Muscle of leg (tissue), 11 donors: ENCODE measurements around the gene PPIH. TPM values are rescaled to one million over a fixed set of nuclear protein-coding genes. Genes with fewer than 3 reads are reported as not detected.

ENCODE experiments used
- DNase-seq: peaks from one replicate; pipeline ENCODE4 v3.0.0; 2013
- H3K27ac ChIP-seq: one replicate; pipeline ENCODE4 v1.5.1; 2013; ENCODE audit warnings: mild to moderate bottlenecking, low read length, control low read depth
- H3K27me3 ChIP-seq: one replicate; pipeline ENCODE4 v1.6.1; 2013; ENCODE audit warnings: low read length; ENCODE audit not compliant: control insufficient read depth, insufficient read depth
- H3K36me3 ChIP-seq: one replicate; pipeline ENCODE4 v1.6.1; 2013; ENCODE audit warnings: low read length; ENCODE audit not compliant: control insufficient read depth, insufficient read depth
- H3K4me1 ChIP-seq: one replicate; pipeline ENCODE4 v1.6.1; 2013; ENCODE audit warnings: low read length; ENCODE audit not compliant: control insufficient read depth, insufficient read depth
- H3K4me3 ChIP-seq: one replicate; pipeline ENCODE4 v1.5.1; 2013; ENCODE audit warnings: low read length, control low read depth
- H3K9me3 ChIP-seq: replicated peaks from 2 replicates; pipeline ENCODE4 v1.6.1; 2013; ENCODE audit warnings: low read depth, low read length; ENCODE audit not compliant: control insufficient read depth
- WGBS: methylation state at CpG from one replicate; pipeline ENCODE4 v1.1.5; 2013; ENCODE audit warnings: missing lambda C conversion rate; ENCODE audit not compliant: insufficient coverage; 5-methylcytosine and 5-hydroxymethylcytosine counted together
- polyA plus RNA-seq, 8 donors: library from polyadenylated mRNA; unstranded; fragments of 120-200 nt; gene quantifications; one replicate each; pipeline versions ENCODE4 v1.2.1 to v1.2.3, GENCODE V29; 2013; ENCODE audit warnings: inconsistent platforms in 1 of 8, low replicate concordance in 1 of 8; ENCODE audit not compliant: insufficient read length in 8 of 8, insufficient read depth in 1 of 8
- total RNA-seq: library from RNA; stranded (reverse); fragments of 120-200 nt; gene quantifications from one replicate; pipeline ENCODE4 v1.2.4, GENCODE V29; 2013

Gene PPIH
- total and polyA plus RNA-seq, 9 donors: 37.2 to 50.1 (median 40.9) TPM

GRCh38 chr1:42658877-42659337, 684 bp downstream of the PPIH start:
- DNase-seq: no peak

DNA sequence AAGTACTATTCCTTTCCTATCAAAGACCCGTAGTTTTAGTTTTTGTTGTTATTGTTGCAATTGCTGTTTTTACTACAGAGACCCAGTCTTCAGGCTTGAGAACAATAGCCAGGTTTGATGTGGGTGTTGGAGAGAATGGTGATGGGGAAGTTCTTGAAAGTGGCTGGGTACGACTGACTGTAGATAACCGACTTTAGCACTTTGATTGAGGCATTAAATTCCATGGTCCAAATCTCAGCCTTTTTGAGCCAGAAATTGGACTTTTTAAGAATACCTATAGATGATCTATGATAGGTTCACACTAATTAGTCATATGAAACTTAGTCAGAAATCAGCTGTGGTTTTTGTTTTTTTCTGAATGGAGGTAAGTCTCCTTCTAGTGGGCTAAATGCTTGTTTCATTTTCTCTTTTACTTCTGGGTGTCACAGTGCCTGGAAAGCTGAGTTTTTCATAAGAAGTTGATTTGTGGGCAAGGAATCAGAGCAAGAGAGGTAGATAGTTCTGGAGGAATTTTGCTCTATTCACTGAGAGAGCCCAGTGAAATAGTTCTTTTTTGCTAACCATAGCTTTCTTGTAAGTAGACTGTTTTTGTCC, 2.8 kb downstream of the PPIH start:
- H3K4me1 ChIP-seq: peaks cover 12% of the 10 kb centered on the region
- no CpG with 5 or more reads among the region's 3 CpGs for WGBS
- no peaks in the 10 kb centered on the region for H3K27me3 ChIP-seq
- no peak for DNase-seq
- no peak overlapping the region for H3K27ac ChIP-seq
- no peaks in the 10 kb centered on the region for H3K9me3 ChIP-seq
- no peak overlapping the region for H3K4me3 ChIP-seq
- peaks cover 37% of the 10 kb centered on the region for H3K36me3 ChIP-seq

More at GRCh38 chr1:42658877-42659337, 684 bp downstream of the PPIH start:
- peaks cover 12% of the 10 kb centered on the region for H3K4me1 ChIP-seq
- H3K9me3 ChIP-seq: no peaks in the 10 kb centered on the region
- WGBS: 8% methylated on average over 18 of the region's 20 CpGs
- peak overlapping the region; percentile 85 for H3K4me3 ChIP-seq
- peak overlapping the region; percentile 70 for H3K27ac ChIP-seq
- no peaks in the 10 kb centered on the region for H3K27me3 ChIP-seq
- H3K36me3 ChIP-seq: peaks cover 18% of the 10 kb centered on the region

DNA sequence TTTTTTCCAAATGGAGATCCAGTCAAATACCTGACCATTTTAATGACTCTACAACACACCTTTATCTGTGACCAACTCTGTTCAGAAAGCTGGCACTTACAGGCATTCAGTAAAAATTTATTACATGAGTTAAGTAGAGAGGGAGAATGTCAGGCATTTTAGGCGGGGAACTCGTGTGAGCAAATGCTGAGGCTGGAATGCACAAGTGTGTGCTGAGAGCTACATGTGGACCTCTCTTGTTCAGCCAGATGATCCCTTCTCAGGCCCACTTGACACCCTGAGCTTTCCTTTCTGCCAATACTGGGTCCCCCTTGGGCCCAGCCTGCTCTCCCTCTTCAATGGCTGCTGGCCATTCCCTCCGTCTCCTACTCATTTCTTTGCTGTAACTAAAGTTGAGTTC, 11.7 kb downstream of the PPIH start:
- 68% methylated on average over 3 of the region's 3 CpGs for WGBS
- Histone ChIP-seq H3K36me3 (peaks cover 50% of the 10 kb centered on the region), H3K4me1 (peaks cover 10% of the 10 kb centered on the region), H3K27me3 (no peaks in the 10 kb centered on the region), H3K9me3 (no peaks in the 10 kb centered on the region), H3K27ac (peak overlapping the region; percentile 47), H3K4me3 (no peak overlapping the region)
- DNase-seq: peak; percentile 33

DNA sequence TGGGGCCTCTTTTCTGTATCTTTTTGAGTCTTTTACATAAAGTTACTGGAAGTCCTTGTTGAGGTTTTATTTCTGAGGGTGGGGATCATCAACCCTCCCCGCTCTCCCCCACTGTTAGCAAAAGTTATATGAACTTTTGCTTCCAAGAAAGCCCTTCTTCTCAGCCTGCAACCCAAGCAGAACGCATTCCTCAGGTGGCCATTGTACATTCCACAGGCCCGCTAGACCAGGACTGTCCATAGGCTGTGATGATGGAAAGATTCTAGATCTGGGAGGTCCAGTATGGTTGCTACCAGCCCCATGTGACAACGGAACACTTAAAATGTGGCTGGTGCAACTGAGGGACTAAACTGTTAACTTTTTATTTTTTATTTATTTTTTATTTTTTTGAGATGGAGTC, 12.2 kb downstream of the PPIH start:
- Histone ChIP-seq H3K9me3 (no peaks in the 10 kb centered on the region), H3K27me3 (no peaks in the 10 kb centered on the region), H3K36me3 (peaks cover 51% of the 10 kb centered on the region), H3K4me1 (peaks cover 11% of the 10 kb centered on the region), H3K4me3 (no peak overlapping the region), H3K27ac (peak overlapping the region; percentile 47)
- DNase-seq: no peak
- 100% methylated on average over 1 of the region's 4 CpGs for WGBS

- Histone ChIP-seq H3K27me3 (no peaks in the 10 kb centered on the region), H3K27ac (peak overlapping the region; percentile 72), H3K36me3 (peaks cover 29% of the 10 kb centered on the region), H3K4me1 (peaks cover 23% of the 10 kb centered on the region), H3K4me3 (no peak overlapping the region), H3K9me3 (no peaks in the 10 kb centered on the region)
- DNase-seq: peak; percentile 36
These were observed 16.0 kb downstream of the PPIH start for GRCh38 chr1:42674214-42674613.

DNA sequence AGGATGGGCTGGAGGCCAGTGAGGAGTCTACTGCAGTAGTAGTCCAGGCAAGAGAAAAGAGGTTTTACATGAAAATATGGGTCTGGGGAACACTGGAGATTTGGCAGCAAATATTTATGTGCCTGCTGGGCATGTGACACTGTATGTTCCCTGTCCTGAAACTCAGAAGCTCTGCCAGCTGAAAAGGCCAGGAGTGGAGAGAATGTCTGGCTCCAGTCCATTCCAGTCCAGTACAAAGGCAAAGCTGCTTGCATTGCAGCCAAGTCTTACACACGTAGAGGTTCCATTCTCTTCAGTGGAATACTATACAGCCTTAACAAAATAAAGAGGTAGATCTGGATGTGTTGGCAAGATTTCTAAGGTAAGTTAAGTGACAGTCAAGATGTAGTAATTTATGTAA, 16.5 kb downstream of the PPIH start:
- Histone ChIP-seq H3K36me3 (peaks cover 28% of the 10 kb centered on the region), H3K4me1 (peaks cover 24% of the 10 kb centered on the region), H3K4me3 (no peak overlapping the region), H3K9me3 (no peaks in the 10 kb centered on the region), H3K27ac (peak overlapping the region; percentile 72), H3K27me3 (no peaks in the 10 kb centered on the region)
- WGBS: no CpG with 5 or more reads among the region's 1 CpG
- peak; percentile 40 for DNase-seq

- H3K9me3 ChIP-seq: no peaks in the 10 kb centered on the region
- DNase-seq: no peak
- H3K27ac ChIP-seq: no peak overlapping the region
- H3K4me1 ChIP-seq: peaks cover 19% of the 10 kb centered on the region
- H3K4me3 ChIP-seq: no peak overlapping the region
- 80% methylated on average over 2 of the region's 3 CpGs for WGBS
- peaks cover 22% of the 10 kb centered on the region for H3K36me3 ChIP-seq
- no peaks in the 10 kb centered on the region for H3K27me3 ChIP-seq
These were observed 17.2 kb downstream of the PPIH start for GRCh38 chr1:42675467-42675866.

GRCh38 chr1:42676534-42677087, 18.4 kb downstream of the PPIH start:
- Histone ChIP-seq H3K36me3 (peaks cover 21% of the 10 kb centered on the region), H3K27me3 (no peaks in the 10 kb centered on the region), H3K4me3 (no peak overlapping the region), H3K27ac (no peak overlapping the region), H3K9me3 (no peaks in the 10 kb centered on the region), H3K4me1 (peaks cover 23% of the 10 kb centered on the region)
- no peak for DNase-seq
- no CpG with 5 or more reads among the region's 3 CpGs for WGBS

GRCh38 chr1:42679364-42679983, 21.3 kb downstream of the PPIH start:
- no CpG with 5 or more reads among the region's 10 CpGs for WGBS
- H3K9me3 ChIP-seq: no peaks in the 10 kb centered on the region
- H3K4me1 ChIP-seq: peaks cover 24% of the 10 kb centered on the region
- DNase-seq: peak; percentile 47
- no peak overlapping the region for H3K4me3 ChIP-seq
- no peak overlapping the region for H3K27ac ChIP-seq
- no peaks in the 10 kb centered on the region for H3K27me3 ChIP-seq
- H3K36me3 ChIP-seq: peaks cover 15% of the 10 kb centered on the region

DNA sequence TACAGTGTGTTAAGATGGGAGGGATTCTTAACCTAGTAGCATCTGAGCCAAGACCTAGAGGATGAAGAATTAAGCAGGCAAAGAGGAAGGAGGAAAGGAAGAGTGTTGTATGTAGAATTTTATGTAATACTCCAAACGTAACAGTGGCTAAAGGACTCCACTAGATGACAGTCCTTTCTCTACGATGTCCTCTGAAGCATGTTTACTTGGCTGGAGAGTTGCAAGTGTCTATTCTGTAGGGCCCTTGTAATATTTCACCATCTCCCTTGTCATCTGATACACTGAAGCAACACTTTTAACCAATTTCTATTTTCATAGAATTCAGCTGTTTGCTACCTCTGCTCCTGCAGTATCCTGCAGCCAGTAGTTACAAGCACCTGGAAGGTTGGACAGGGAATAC, 21.8 kb downstream of the PPIH start:
- Histone ChIP-seq H3K27ac (no peak overlapping the region), H3K4me1 (peaks cover 23% of the 10 kb centered on the region), H3K27me3 (no peaks in the 10 kb centered on the region), H3K4me3 (no peak overlapping the region), H3K9me3 (no peaks in the 10 kb centered on the region), H3K36me3 (peaks cover 13% of the 10 kb centered on the region)
- WGBS: 60% methylated on average over 1 of the region's 2 CpGs
- DNase-seq: no peak
